K562 (cell line): ENCODE measurements around the gene SLC1A5. TPM values are rescaled to one million over a fixed set of nuclear protein-coding genes. Genes with fewer than 3 reads are reported as not detected.

Experiments
- MCM2 ChIP-seq: fragments of 450-650 bp; IDR thresholded peaks from 2 replicates; pipeline ENCODE4 v1.6.1; 2017; ENCODE audit warnings: low read depth, mild to moderate bottlenecking
- POLR2G ChIP-seq: fragments of 200-400 bp; formaldehyde crosslinking; IDR thresholded peaks from 2 replicates; pipeline ENCODE4 v1.6.1; 2017; ENCODE audit warnings: low read depth, mild to moderate bottlenecking, antibody characterized with exemption, low read length, moderate library complexity
- YY1 ChIP-seq, 3 experiments: IDR thresholded peaks; 2 replicates each; pipeline ENCODE4 v1.6.1; 2011; ENCODE audit warnings: low read length in 2 of 3, mild to moderate bottlenecking in 2 of 3, moderate library complexity in 2 of 3, borderline replicate concordance in 1 of 3, control low read depth in 1 of 3, low read depth in 1 of 3; ENCODE audit not compliant: insufficient read depth in 3 of 3, insufficient replicate concordance in 2 of 3, control insufficient read depth in 1 of 3, insufficient read length in 1 of 3; ENCODE audit errors: extremely low read depth in 1 of 3
- ZBTB1 ChIP-seq: sonication (generic); formaldehyde crosslinking; IDR thresholded peaks from 2 replicates; pipeline ENCODE4 v1.8.1; 2023; ENCODE audit warnings: missing genetic modification reagents, low read depth, mild to moderate bottlenecking, borderline replicate concordance
- polyA plus RNA-seq, 8 experiments: library from polyadenylated mRNA; depleted of rRNA in 4 of 8; stranded (reverse) in 5 of 8; unstranded in 3 of 8; fragments of >200 nt; fragmentation: Nextera tagmentation in 2 of 8; fragmentation: Illumina TruSeq in 1 of 8; extraction: Ambion mirVana in 2 of 8; extraction: Trizol in 1 of 8; gene quantifications; 2 replicates each; pipeline versions ENCODE4 v1.2.1 to v1.2.3, GENCODE V29; 2011 to 2014; ENCODE audit warnings: inconsistent platforms in 1 of 8, missing spikeins in 1 of 8
- total RNA-seq, 7 experiments: library from RNA; depleted of rRNA in 6 of 7; stranded (reverse); fragments of >200 nt in 6 of 7; fragmentation: Illumina TruSeq in 2 of 7; extraction: Trizol in 2 of 7; gene quantifications; 2 replicates each; pipeline versions ENCODE4 v1.2.1 to v1.2.3, GENCODE V29; 2011 to 2021; ENCODE audit warnings: low replicate concordance in 1 of 7
- TF ChIP-seq, protein P1 (sequence below): fragments of 450-650 bp; IDR thresholded peaks from 2 replicates; pipeline ENCODE4 v1.6.1; 2016; ENCODE audit warnings: mild to moderate bottlenecking, moderate library complexity

Gene SLC1A5
- total and polyA plus RNA-seq, 9 of the 15 experiments (the other 6 are each of a cell fraction or from before 2014, with no cell fraction given) = 31.2 to 417 (median 134) TPM

- TF ChIP-seq, protein P1, sequence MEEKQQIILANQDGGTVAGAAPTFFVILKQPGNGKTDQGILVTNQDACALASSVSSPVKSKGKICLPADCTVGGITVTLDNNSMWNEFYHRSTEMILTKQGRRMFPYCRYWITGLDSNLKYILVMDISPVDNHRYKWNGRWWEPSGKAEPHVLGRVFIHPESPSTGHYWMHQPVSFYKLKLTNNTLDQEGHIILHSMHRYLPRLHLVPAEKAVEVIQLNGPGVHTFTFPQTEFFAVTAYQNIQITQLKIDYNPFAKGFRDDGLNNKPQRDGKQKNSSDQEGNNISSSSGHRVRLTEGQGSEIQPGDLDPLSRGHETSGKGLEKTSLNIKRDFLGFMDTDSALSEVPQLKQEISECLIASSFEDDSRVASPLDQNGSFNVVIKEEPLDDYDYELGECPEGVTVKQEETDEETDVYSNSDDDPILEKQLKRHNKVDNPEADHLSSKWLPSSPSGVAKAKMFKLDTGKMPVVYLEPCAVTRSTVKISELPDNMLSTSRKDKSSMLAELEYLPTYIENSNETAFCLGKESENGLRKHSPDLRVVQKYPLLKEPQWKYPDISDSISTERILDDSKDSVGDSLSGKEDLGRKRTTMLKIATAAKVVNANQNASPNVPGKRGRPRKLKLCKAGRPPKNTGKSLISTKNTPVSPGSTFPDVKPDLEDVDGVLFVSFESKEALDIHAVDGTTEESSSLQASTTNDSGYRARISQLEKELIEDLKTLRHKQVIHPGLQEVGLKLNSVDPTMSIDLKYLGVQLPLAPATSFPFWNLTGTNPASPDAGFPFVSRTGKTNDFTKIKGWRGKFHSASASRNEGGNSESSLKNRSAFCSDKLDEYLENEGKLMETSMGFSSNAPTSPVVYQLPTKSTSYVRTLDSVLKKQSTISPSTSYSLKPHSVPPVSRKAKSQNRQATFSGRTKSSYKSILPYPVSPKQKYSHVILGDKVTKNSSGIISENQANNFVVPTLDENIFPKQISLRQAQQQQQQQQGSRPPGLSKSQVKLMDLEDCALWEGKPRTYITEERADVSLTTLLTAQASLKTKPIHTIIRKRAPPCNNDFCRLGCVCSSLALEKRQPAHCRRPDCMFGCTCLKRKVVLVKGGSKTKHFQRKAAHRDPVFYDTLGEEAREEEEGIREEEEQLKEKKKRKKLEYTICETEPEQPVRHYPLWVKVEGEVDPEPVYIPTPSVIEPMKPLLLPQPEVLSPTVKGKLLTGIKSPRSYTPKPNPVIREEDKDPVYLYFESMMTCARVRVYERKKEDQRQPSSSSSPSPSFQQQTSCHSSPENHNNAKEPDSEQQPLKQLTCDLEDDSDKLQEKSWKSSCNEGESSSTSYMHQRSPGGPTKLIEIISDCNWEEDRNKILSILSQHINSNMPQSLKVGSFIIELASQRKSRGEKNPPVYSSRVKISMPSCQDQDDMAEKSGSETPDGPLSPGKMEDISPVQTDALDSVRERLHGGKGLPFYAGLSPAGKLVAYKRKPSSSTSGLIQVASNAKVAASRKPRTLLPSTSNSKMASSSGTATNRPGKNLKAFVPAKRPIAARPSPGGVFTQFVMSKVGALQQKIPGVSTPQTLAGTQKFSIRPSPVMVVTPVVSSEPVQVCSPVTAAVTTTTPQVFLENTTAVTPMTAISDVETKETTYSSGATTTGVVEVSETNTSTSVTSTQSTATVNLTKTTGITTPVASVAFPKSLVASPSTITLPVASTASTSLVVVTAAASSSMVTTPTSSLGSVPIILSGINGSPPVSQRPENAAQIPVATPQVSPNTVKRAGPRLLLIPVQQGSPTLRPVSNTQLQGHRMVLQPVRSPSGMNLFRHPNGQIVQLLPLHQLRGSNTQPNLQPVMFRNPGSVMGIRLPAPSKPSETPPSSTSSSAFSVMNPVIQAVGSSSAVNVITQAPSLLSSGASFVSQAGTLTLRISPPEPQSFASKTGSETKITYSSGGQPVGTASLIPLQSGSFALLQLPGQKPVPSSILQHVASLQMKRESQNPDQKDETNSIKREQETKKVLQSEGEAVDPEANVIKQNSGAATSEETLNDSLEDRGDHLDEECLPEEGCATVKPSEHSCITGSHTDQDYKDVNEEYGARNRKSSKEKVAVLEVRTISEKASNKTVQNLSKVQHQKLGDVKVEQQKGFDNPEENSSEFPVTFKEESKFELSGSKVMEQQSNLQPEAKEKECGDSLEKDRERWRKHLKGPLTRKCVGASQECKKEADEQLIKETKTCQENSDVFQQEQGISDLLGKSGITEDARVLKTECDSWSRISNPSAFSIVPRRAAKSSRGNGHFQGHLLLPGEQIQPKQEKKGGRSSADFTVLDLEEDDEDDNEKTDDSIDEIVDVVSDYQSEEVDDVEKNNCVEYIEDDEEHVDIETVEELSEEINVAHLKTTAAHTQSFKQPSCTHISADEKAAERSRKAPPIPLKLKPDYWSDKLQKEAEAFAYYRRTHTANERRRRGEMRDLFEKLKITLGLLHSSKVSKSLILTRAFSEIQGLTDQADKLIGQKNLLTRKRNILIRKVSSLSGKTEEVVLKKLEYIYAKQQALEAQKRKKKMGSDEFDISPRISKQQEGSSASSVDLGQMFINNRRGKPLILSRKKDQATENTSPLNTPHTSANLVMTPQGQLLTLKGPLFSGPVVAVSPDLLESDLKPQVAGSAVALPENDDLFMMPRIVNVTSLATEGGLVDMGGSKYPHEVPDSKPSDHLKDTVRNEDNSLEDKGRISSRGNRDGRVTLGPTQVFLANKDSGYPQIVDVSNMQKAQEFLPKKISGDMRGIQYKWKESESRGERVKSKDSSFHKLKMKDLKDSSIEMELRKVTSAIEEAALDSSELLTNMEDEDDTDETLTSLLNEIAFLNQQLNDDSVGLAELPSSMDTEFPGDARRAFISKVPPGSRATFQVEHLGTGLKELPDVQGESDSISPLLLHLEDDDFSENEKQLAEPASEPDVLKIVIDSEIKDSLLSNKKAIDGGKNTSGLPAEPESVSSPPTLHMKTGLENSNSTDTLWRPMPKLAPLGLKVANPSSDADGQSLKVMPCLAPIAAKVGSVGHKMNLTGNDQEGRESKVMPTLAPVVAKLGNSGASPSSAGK = peak; percentile 81
- TF ChIP-seq ZBTB1 (no peak), YY1 (IDR thresholded peaks at IDR 0.05; ENCODE audit: borderline replicate concordance in 1 of 3, control insufficient read depth in 1 of 3, extremely low read depth in 1 of 3, insufficient read depth in 3 of 3, insufficient read length in 1 of 3, insufficient replicate concordance in 2 of 3, low read depth in 1 of 3, low read length in 2 of 3) (no peak), POLR2G (peak; percentile 37; the same call in 1 of the 2 replicates), MCM2 (no peak)
Measured at GRCh38 chr19:46812977-46813838, 24.8 kb upstream of the SLC1A5 start (continued).
